Mucosa of gallbladder (tissue), 1 donor: ENCODE data around the gene SH3PXD2A. TPM values are rescaled to one million over a fixed set of nuclear protein-coding genes. Genes with fewer than 3 reads are reported as not detected.
A peak's percentile ranks its signal among the peaks of the same experiment; 100 is the strongest.

Experiments
- DNase-seq: peaks from one replicate; pipeline ENCODE4 v3.0.0-alpha.2; 2020; ENCODE audit warnings: low spot score
- total RNA-seq: library from RNA; stranded (reverse); gene quantifications from one replicate; pipeline ENCODE4 v1.2.1, GENCODE V29; 2021
- donor health status: DM: no; HTN: no; CAD: no.

SH3PXD2A gene
- total RNA-seq, 1 donor from 2014 or later, result 62.3 TPM

DNA sequence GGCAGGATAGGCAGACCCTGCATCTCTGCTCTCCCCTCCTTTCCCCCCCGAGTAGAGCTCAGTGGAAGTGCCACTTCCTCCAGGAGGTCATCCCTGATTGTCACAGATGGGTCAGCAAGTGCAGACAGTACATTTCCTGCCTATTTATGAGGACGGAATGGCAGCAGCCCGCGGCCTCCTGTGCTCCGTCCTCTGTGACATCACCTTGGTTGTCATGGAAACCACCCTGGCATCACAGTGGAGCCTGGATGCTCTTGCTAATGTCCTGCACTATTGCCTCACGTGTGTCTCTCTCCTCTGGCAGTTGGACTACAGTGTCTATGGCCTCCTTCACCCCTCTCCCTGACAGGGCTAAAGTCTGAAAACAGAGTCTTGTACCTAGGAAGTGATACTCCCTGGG is 148.6 kb downstream of the SH3PXD2A start:
- no peak for DNase-seq

- DNase-seq, result no peak
Measured at GRCh38 chr10:103706047-103706446, 149.3 kb downstream of the SH3PXD2A start.

GRCh38 chr10:103703941-103704919 is 151.1 kb downstream of the SH3PXD2A start:
- no peak for DNase-seq

DNA sequence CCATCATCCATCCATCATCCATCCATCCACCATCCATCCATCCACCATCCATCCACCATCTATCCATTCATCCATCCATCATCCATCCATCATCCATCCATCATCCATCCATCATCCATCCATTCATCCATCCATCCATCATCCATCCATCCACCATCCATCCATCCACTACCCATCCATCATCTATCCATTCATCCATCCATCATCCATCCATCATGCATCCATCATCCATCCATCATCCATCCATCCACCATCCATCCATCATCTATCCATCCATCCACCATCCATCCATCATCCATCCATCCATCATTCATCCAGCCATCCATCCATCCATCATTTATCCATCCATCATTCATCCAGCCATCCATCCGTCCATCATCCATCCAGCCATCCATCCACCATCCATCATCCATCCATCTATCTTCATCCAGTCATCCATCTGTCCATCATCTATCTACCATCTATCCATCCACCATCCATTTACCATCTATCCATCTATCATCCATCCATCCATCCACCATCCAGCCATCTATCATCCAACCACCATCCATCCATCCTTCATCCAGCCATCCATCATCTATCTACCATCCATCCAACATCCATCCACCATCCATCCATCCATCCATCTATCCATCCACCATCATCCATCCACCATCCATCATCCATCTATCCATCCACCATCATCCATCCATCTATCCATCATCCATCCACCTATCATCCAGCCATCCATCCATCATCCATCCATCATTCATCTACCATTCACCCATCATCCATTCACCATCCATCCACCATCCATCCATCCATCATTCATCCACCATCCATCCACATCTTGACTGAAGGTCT is 153.8 kb downstream of the SH3PXD2A start:
- no peak for DNase-seq

DNA sequence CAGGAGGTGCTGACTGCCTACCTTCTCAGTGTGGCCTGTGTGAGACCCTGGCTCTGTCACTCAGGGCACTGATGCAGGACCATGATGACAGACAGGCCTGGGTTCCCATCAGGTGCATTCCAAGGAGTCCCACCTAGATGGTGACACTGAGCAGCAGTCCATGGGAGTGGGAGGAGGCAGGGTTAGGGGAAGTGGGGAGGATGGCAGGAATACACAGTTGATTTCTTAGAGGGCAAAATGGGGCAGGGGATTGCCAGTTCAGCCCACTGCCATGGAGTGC is 155.0 kb downstream of the SH3PXD2A start:
- DNase-seq, result no peak

- DNase-seq, result no peak
Measured at GRCh38 chr10:103699611-103700435, 155.6 kb downstream of the SH3PXD2A start.

DNA sequence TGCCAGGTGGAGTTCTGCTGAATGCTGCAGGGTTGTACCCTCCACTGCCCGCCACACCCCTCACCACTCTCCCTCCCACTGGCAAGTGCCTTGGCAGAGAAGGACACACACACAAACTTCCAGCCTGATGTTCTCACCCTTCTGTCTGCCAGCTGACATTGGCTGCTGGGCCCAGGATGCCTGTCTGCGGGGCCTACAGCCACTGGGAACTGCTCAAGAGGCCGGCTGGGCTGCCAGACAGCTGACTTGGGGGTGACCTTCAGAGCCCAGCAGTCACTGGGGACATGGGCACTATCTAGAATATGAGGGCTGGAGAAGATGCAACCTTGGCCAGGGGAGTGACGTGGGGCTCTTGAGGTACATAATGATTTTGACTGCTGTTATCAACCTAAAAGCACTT is 157.1 kb downstream of the SH3PXD2A start:
- no peak for DNase-seq

DNA sequence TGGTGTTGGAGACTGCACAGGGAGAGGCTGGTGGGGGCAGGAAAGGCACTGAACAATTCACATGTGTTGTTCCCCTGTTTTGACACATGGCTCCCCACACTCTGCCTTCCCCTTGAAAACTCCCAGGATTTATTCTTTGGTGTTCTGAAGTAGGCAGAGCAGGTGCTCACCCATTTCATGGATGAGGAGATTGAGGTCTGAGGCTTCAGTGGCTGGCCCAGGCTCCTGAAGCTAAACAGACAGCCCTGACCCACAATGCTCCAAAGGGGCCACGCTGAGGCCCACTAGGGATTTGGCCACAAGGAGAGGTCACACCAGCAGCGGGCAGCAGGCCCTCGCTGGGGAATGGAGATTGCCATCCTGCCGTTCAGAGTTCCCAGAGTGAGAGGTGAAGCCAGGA is 157.6 kb downstream of the SH3PXD2A start:
- DNase-seq, result no peak

- peak; percentile 44 for DNase-seq
Measured at GRCh38 chr10:103696411-103697145, 158.8 kb downstream of the SH3PXD2A start.

DNA sequence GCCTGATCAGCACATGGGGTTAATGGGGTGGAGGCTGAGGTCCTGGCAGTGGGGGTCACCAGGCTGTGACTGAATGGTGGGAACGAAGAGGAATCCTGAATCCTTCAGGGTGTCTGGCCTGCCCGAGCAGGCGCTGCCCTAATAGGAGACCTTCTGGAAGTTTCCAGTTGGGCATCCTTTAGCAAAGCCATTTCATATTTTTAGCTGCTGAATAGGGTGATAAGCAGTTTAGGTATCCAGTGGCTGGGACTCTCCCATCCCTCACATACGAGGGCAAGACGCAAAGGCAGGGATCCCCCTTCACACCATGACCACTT is 159.3 kb downstream of the SH3PXD2A start:
- no peak for DNase-seq

GRCh38 chr10:103695584-103696005 is 159.8 kb downstream of the SH3PXD2A start:
- peak; percentile 64 for DNase-seq

DNA sequence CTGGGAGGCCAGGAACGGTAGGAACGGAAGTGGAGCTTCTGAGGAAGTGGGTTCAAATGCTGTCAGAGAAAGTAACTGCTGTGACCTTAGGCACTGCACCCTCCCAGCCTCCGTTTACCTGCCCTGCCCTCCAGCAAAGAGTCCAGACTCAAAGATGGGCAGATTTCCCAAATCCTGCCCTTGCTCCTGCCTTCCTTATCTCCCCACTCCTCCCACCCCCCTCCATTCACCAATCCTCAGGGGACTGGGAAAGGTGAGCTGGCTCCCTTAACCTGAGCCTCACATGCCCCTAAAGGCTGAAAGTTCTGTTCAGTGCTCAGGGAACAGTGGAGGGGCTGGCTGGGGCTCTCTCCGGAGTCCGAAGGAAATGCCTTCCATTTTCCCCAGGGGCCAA is 161.6 kb downstream of the SH3PXD2A start:
- no peak for DNase-seq

DNA sequence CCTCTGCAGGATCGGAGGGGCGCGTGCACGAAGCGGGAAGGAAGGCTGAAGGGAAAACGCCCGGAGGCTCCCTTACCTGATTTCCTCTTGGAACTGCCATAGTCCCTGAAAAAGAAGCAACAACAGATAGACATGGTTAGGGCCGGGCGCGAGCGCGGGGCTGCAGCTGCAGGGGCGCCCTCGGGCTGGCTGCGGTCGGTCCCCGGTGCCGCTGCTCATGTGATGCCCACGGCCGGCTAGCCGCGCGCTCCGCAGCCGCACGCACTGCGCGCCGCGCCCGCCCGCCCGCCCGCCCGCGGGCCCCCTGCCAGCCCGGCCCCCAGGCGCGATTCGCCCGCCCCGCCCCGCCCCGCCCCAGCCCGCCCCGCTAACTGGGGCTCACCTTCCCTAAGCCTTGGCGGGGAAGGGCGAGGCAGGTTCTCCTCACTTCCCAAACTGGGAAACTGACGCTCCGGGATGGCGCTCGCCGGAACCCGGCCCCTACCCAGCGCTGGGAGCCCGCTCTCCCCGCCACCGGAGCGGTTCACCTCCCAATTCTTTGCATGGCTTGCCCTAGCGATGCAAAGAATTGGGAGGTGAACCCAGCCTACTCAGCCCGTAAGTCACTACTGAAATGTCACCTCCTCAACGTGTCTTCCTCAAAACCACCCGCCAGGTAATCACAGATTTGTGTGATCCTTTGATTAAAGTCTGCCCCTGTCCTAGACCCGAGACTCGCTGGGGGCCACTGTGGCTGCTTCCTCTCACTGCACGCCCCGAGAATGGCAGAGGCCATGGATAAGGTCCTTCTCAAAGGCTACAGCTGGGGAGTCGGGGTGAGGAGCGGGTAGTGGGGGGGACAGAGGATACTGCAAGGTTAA is 162.2 kb downstream of the SH3PXD2A start:
- DNase-seq, result no peak

DNA sequence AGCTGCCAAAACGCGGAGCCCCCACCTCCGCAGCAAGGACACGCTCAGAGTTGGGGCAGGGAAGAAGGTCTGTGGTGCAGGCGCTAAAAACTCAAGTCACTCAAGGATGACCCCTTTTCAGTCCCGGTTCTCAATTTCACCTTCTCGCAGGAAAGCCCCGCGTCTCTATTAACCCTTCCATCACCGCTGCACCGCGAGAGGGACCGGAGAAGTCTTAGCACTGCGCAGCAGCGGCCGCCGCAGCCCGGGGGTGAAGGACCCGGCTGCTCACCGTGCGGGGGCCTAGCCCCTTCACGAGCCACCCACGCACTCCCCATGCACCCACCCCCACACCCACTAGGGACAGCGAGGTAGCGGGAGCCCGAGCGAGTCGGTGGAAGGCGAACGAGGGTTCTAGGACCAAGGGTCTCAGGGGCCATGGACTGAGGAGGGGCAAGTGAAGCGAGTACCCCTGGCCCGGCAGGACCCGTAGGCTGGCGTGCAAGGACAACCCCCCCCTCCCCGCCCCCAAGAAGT is 162.9 kb downstream of the SH3PXD2A start:
- no peak for DNase-seq

DNA sequence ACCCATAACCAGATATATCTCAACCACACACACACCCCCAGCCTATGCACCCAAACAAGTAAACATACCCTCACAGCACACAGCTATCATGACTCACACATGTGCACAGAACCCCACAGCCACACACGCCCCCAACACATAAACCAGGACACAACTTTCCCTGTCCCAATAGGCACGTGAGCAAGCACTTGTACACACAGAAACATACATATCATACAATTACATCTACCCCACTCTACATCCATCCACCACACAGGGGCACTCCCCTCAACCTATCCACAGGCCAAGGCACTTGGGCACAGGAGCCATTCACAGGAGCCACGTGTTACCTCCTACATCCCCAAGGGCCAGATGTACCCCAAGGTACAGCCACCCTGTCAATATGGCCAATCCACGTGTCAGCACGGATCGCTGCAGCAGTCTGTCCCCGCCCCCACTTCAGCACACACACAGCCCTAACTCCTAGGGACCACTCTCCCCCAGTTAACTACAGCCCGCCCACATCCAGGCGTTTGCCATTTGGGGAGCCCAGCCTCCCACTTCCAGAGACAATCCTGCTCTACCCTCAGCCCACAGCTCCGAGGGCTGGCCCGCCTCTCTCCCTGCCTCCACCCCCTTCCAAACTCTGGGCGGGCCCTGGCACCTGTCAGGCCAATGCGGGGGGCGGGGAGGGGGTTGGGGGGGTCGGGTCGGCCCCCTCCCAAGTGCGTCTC is 163.5 kb downstream of the SH3PXD2A start:
- no peak for DNase-seq

- no peak for DNase-seq
Measured at GRCh38 chr10:103691267-103691666, 164.1 kb downstream of the SH3PXD2A start.

GRCh38 chr10:103690281-103690680 is 165.1 kb downstream of the SH3PXD2A start:
- DNase-seq, result no peak

- no peak for DNase-seq
Measured at GRCh38 chr10:103688491-103688890, 166.9 kb downstream of the SH3PXD2A start.

- DNase-seq, result no peak
Measured at GRCh38 chr10:103687718-103688117, 167.7 kb downstream of the SH3PXD2A start.

- DNase-seq, result no peak
Measured at GRCh38 chr10:103687172-103687571, 168.2 kb downstream of the SH3PXD2A start.
